ENCODE data around the gene KCNN3. TPM values are rescaled to one million over a fixed set of nuclear protein-coding genes. Genes with fewer than 3 reads are reported as not detected.

Gene KCNN3
- total RNA-seq, 2 donors from 2014 or later, result 0.12 to 0.29 TPM

DNA sequence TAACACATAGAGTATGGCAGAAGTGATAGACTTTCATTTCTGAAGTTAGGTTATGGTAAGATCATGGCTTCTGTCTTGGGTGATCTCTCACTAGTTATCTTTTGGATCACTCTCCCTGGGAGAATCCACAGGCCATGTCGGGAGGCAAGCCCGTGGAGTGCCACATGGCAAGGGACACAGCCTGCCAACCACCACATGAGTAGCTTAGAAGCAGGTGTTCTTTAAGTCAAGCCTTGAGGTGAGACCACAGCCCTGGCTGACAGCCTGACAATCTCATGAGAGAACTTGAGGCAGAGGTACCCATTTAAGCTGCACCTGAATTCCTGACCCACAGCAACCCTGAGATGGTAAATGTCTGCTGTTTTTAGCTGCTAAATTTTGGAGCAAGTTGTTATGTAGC is 130.4 kb downstream of the KCNN3 start:
- ATAC-seq (no peak), DNase-seq (no peak)
- Mint-ChIP-seq H3K27me3 (peaks cover 57% of the 10 kb centered on the region), H3K27ac (no peak overlapping the region), H3K36me3 (ENCODE audit: low read depth) (peaks cover 7% of the 10 kb centered on the region), H3K4me1 (peaks cover 16% of the 10 kb centered on the region), H3K4me3 (no peak overlapping the region)
- H3K9me3 ChIP-seq (ENCODE audit: control insufficient read depth, low read length, poor library complexity, severe bottlenecking), result no peaks in the 10 kb centered on the region

- Mint-ChIP-seq H3K36me3 (ENCODE audit: low read depth) (peaks cover 7% of the 10 kb centered on the region), H3K4me1 (peaks cover 14% of the 10 kb centered on the region), H3K27ac (no peak overlapping the region), H3K4me3 (no peak overlapping the region), H3K27me3 (peaks cover 56% of the 10 kb centered on the region)
- no peak for DNase-seq
- no peaks in the 10 kb centered on the region for H3K9me3 ChIP-seq (ENCODE audit: control insufficient read depth, low read length, poor library complexity, severe bottlenecking)
- ATAC-seq, result no peak
Observed at GRCh38 chr1:154736841-154737240, 133.2 kb downstream of the KCNN3 start.

DNA sequence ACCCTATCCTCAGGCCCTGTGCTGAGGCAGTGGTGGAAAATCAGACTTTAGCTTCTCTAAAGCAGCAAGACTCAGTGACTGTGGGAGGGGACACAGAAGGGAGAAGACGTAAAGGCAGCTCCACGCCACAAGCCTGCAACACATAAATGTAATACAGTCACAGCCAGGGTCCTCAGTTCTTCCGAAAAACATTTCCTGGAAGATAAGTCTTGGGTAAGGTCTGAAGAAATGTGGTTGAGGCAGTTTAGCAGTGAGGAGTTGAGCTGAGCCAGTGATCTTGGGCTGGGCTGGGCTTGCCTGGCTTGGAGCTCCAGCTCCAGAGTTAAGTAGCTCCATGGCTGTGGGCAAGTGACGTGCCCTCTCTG is 134.3 kb downstream of the KCNN3 start:
- Mint-ChIP-seq H3K27me3 (peaks cover 55% of the 10 kb centered on the region), H3K27ac (no peak overlapping the region), H3K36me3 (ENCODE audit: low read depth) (peaks cover 7% of the 10 kb centered on the region), H3K4me1 (peaks cover 14% of the 10 kb centered on the region), H3K4me3 (no peak overlapping the region)
- ATAC-seq, result no peak
- DNase-seq, result no peak
- no peaks in the 10 kb centered on the region for H3K9me3 ChIP-seq (ENCODE audit: control insufficient read depth, low read length, poor library complexity, severe bottlenecking)

GRCh38 chr1:154735061-154735803 is 134.8 kb downstream of the KCNN3 start:
- peaks cover 55% of the 10 kb centered on the region for H3K27me3 Mint-ChIP-seq

DNA sequence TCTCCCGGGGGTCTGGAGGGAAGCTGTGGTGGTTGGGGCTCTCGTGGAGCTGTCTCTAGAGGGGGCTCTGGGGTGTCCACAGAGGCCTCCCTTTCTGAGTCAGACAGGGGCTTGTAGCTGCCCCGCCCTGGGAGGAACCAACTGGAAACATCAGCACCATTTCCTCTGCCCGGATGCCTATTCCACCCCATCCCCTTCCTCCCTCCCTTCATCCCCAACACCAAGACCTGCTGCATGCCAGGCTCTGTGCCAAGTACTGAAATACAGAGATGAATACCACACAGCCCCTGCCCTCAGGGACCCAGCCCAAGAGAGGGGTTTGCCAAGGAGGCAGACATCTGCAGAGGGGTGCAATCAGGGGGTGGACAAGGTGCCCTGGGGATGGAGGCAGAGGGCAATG is 136.5 kb downstream of the KCNN3 start:
- Mint-ChIP-seq H3K27ac (no peak overlapping the region), H3K36me3 (ENCODE audit: low read depth) (peaks cover 6% of the 10 kb centered on the region), H3K4me1 (peaks cover 16% of the 10 kb centered on the region), H3K4me3 (no peak overlapping the region), H3K27me3 (peaks cover 59% of the 10 kb centered on the region)
- ATAC-seq (no peak), DNase-seq (no peak)
- no peaks in the 10 kb centered on the region for H3K9me3 ChIP-seq (ENCODE audit: control insufficient read depth, low read length, poor library complexity, severe bottlenecking)

More at GRCh38 chr1:154735061-154735803, 134.8 kb downstream of the KCNN3 start:
- no peaks in the 10 kb centered on the region for H3K9me3 ChIP-seq (ENCODE audit: control insufficient read depth, low read length, poor library complexity, severe bottlenecking)
- H3K4me3 Mint-ChIP-seq, result no peak overlapping the region
- peaks cover 14% of the 10 kb centered on the region for H3K4me1 Mint-ChIP-seq
- no peak for DNase-seq
- ATAC-seq, result no peak
- H3K27ac Mint-ChIP-seq, result no peak overlapping the region
- H3K36me3 Mint-ChIP-seq (ENCODE audit: low read depth), result peaks cover 7% of the 10 kb centered on the region

GRCh38 chr1:154730986-154731489 is 139.0 kb downstream of the KCNN3 start:
- ATAC-seq, result no peak
- DNase-seq, result no peak
- Mint-ChIP-seq H3K36me3 (ENCODE audit: low read depth) (peaks cover 5% of the 10 kb centered on the region), H3K4me1 (peaks cover 14% of the 10 kb centered on the region), H3K4me3 (no peak overlapping the region), H3K27me3 (peaks cover 52% of the 10 kb centered on the region), H3K27ac (no peak overlapping the region)
- H3K9me3 ChIP-seq (ENCODE audit: control insufficient read depth, low read length, poor library complexity, severe bottlenecking), result no peaks in the 10 kb centered on the region

DNA sequence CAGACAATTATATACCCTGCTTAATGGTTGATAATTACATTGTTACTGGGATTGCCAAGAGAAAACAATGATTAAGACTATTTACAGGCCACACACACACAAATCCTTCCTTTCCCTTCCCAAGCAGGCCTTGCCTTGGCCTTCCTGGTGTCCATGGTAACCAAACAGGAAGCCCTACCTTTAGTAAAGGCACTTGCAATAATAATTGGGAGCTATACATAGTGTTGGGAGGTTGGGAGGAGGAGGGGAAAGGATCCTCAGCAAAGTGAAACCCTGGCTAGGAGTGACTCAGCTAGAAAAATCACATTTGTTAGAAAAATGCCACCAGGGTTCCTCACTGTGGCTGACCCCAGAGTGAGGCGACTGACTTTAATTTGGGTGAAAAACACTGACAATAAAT is 139.8 kb downstream of the KCNN3 start:
- no peak overlapping the region for H3K4me3 Mint-ChIP-seq
- DNase-seq (no peak), ATAC-seq (no peak)
- H3K27ac Mint-ChIP-seq, result no peak overlapping the region
- no peaks in the 10 kb centered on the region for H3K9me3 ChIP-seq (ENCODE audit: control insufficient read depth, low read length, poor library complexity, severe bottlenecking)
- H3K27me3 Mint-ChIP-seq, result peaks cover 51% of the 10 kb centered on the region
- H3K4me1 Mint-ChIP-seq, result peaks cover 14% of the 10 kb centered on the region
- peaks cover 5% of the 10 kb centered on the region for H3K36me3 Mint-ChIP-seq (ENCODE audit: low read depth)

GRCh38 chr1:154729577-154729976 is 140.5 kb downstream of the KCNN3 start:
- peaks cover 5% of the 10 kb centered on the region for H3K36me3 Mint-ChIP-seq (ENCODE audit: low read depth)
- ATAC-seq (no peak), DNase-seq (no peak)
- peaks cover 12% of the 10 kb centered on the region for H3K4me1 Mint-ChIP-seq
- H3K4me3 Mint-ChIP-seq, result no peak overlapping the region
- H3K27ac Mint-ChIP-seq, result no peak overlapping the region
- peaks cover 47% of the 10 kb centered on the region for H3K27me3 Mint-ChIP-seq
- H3K9me3 ChIP-seq (ENCODE audit: control insufficient read depth, low read length, poor library complexity, severe bottlenecking), result no peaks in the 10 kb centered on the region

GRCh38 chr1:154729031-154729442 is 141.0 kb downstream of the KCNN3 start:
- Mint-ChIP-seq H3K4me1 (peaks cover 10% of the 10 kb centered on the region), H3K27me3 (peaks cover 48% of the 10 kb centered on the region), H3K4me3 (no peak overlapping the region), H3K27ac (no peak overlapping the region), H3K36me3 (ENCODE audit: low read depth) (peaks cover 5% of the 10 kb centered on the region)
- no peaks in the 10 kb centered on the region for H3K9me3 ChIP-seq (ENCODE audit: control insufficient read depth, low read length, poor library complexity, severe bottlenecking)
- DNase-seq (no peak), ATAC-seq (no peak)

GRCh38 chr1:154726896-154727753 is 143.0 kb downstream of the KCNN3 start:
- H3K4me3 Mint-ChIP-seq, result no peak overlapping the region
- no peak for ATAC-seq
- DNase-seq, result no peak
- peaks cover 5% of the 10 kb centered on the region for H3K36me3 Mint-ChIP-seq (ENCODE audit: low read depth)
- no peak overlapping the region for H3K27ac Mint-ChIP-seq
- no peaks in the 10 kb centered on the region for H3K9me3 ChIP-seq (ENCODE audit: control insufficient read depth, low read length, poor library complexity, severe bottlenecking)
- H3K4me1 Mint-ChIP-seq, result peaks cover 10% of the 10 kb centered on the region
- H3K27me3 Mint-ChIP-seq, result peaks cover 45% of the 10 kb centered on the region

GRCh38 chr1:154726443-154726842 is 143.6 kb downstream of the KCNN3 start:
- H3K9me3 ChIP-seq (ENCODE audit: control insufficient read depth, low read length, poor library complexity, severe bottlenecking), result no peaks in the 10 kb centered on the region
- Mint-ChIP-seq H3K27me3 (peaks cover 43% of the 10 kb centered on the region), H3K36me3 (ENCODE audit: low read depth) (peaks cover 5% of the 10 kb centered on the region), H3K27ac (no peak overlapping the region), H3K4me1 (peaks cover 10% of the 10 kb centered on the region), H3K4me3 (no peak overlapping the region)
- ATAC-seq (no peak), DNase-seq (no peak)

DNA sequence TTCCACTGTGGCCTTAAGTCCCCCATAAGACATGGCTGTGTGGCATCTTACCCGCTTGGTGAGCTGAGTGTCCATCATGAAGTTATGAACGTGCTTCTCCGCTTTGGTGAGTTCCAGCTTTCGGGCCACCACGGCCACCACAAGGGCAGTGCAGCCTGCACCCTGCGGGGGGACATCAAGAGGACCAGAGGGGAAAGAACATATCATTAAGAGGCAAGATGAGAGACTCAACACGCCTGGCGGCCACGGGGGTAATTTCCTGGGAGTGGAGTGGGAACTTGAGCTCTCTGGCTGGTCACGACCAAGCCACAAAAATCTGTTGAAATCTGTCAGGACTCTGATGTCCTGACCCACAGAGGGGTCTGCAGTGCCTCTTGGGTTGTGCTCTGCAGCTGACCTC is 144.2 kb downstream of the KCNN3 start:
- peaks cover 5% of the 10 kb centered on the region for H3K36me3 Mint-ChIP-seq (ENCODE audit: low read depth)
- no peak overlapping the region for H3K27ac Mint-ChIP-seq
- no peak overlapping the region for H3K4me3 Mint-ChIP-seq
- peaks cover 10% of the 10 kb centered on the region for H3K4me1 Mint-ChIP-seq
- DNase-seq (no peak), ATAC-seq (no peak)
- H3K27me3 Mint-ChIP-seq, result peaks cover 43% of the 10 kb centered on the region
- no peaks in the 10 kb centered on the region for H3K9me3 ChIP-seq (ENCODE audit: control insufficient read depth, low read length, poor library complexity, severe bottlenecking)

All from T-helper 17 cell (primary cell).